Femur (tissue), 1 donor: ENCODE results near the gene DHX57.
A peak's percentile ranks its signal among the peaks of the same experiment; 100 is the strongest.

Experiments used
- DNase-seq: peaks from one replicate; pipeline ENCODE4 v3.0.0-alpha.2; 2017

DHX57 gene, protein sequence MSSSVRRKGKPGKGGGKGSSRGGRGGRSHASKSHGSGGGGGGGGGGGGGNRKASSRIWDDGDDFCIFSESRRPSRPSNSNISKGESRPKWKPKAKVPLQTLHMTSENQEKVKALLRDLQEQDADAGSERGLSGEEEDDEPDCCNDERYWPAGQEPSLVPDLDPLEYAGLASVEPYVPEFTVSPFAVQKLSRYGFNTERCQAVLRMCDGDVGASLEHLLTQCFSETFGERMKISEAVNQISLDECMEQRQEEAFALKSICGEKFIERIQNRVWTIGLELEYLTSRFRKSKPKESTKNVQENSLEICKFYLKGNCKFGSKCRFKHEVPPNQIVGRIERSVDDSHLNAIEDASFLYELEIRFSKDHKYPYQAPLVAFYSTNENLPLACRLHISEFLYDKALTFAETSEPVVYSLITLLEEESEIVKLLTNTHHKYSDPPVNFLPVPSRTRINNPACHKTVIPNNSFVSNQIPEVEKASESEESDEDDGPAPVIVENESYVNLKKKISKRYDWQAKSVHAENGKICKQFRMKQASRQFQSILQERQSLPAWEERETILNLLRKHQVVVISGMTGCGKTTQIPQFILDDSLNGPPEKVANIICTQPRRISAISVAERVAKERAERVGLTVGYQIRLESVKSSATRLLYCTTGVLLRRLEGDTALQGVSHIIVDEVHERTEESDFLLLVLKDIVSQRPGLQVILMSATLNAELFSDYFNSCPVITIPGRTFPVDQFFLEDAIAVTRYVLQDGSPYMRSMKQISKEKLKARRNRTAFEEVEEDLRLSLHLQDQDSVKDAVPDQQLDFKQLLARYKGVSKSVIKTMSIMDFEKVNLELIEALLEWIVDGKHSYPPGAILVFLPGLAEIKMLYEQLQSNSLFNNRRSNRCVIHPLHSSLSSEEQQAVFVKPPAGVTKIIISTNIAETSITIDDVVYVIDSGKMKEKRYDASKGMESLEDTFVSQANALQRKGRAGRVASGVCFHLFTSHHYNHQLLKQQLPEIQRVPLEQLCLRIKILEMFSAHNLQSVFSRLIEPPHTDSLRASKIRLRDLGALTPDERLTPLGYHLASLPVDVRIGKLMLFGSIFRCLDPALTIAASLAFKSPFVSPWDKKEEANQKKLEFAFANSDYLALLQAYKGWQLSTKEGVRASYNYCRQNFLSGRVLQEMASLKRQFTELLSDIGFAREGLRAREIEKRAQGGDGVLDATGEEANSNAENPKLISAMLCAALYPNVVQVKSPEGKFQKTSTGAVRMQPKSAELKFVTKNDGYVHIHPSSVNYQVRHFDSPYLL (N-terminal part only)

GRCh38 chr2:38875576-38876367, at the start of gene DHX57, which contains the start of gene MORN2:
Gene DHX57 (minus strand): TSS chr2:38875934. CDS start chr2:38868405, 7,529 bp downstream.
Gene MORN2 (plus strand): TSS chr2:38875976.
- peak; percentile 94 for DNase-seq

GRCh38 chr2:38922902-38923301, 47.2 kb upstream of the DHX57 start:
- DNase-seq, result no peak

GRCh38 chr2:38922389-38922788, 46.7 kb upstream of the DHX57 start:
- DNase-seq, result no peak

- DNase-seq, result no peak
Measured at GRCh38 chr2:38912619-38913018, 36.9 kb upstream of the DHX57 start.

DNA sequence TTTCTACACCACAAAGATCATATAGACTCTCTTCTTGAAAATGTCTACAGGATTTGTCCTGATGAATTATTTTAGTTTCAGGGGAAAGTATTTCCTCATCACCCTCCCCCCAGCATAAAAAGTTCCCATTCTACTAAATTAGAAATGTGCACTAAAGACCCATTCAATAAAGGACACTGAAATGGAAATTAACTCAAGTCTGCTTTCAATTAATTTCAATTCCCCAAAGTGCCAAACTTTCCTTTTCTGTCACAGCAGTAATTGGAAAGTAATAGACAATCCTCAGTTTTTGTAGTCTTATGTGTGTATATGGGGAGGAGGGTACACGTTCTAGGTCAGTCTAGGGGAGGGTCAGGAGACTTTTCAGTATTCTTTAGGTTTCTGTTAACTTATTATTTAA, 35.5 kb upstream of the DHX57 start:
- no peak for DNase-seq

DNA sequence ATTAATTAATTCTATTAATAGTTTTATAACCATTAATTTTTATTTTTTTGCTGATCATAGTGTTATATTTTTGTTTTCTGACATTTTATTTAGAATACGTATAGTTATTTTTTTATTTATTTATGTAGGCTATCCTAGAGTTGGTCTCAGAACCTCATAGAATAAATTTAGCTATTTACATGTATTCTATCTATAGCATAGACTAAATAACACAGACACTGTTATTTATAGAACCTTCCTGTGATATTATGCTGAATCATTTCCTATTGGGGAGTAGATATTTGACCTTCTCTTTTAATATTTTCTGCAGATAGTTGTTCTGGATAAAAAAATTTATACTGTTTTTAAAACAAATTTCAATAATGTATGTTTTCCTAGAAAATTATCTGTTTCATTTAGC, 34.1 kb upstream of the DHX57 start:
- no peak for DNase-seq

- no peak for DNase-seq
Measured at GRCh38 chr2:38907743-38908562, 32.2 kb upstream of the DHX57 start.

DNA sequence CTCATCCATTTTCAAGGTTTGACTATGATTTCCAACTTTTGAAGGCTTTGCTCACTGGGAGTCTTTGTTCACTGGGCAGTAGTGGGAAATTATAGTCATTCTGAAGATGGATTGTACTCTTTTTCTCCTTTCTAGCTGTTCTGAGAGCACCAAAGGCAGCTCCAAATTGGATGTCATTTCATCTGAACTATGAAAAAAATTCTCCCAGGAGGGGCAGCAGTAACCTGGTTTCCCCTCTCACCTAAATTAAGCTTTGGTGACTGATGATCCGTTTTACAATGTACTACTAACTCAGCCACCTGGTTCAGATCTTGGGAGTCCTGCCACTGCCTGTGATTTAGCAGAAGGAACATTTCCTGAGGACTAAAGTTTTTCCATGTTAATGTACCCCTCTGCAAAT, 31.5 kb upstream of the DHX57 start:
- no peak for DNase-seq

DNA sequence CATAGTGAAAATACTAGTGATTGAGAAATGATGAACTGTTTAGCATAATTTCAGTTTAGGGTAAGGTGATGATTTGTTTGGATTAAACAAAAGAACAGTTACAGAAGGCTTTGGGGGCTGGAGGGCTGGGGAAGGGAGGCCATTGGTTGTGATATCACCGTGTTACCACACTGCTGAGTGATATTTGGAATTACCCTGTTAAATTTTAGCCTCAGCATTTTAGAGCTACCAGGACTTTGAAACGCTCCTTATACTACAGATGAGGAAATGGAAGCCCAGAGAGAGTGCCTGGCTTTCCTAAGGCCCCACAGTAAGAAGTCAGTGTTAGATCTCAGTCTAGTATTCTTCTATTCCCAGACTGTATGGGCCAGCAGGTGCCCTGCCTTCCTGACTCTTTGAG, 29.5 kb upstream of the DHX57 start:
- DNase-seq, result no peak

- DNase-seq, result no peak
Measured at GRCh38 chr2:38900726-38901125, 25.0 kb upstream of the DHX57 start.

DNA sequence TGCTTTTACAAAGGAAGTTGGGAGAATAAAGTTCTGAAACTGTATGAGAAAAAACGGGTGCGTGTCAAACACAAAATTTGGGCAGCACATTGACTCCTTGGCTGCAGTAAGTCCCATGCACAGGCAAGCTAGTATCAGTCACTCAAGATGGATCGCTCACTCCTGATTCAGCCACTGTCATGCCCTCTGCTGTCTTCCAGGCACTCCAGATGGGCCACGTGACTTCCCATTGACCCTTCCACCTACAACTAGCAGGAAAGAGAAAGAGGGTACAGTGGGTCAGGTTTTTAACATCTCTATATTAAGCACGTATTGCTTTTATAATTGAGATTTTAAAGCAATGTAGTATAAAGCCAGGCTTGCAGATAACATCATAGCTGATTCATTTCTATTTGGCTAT, 22.5 kb upstream of the DHX57 start:
- no peak for DNase-seq

- no peak for DNase-seq
Measured at GRCh38 chr2:38892819-38893218, 17.1 kb upstream of the DHX57 start.

DNA sequence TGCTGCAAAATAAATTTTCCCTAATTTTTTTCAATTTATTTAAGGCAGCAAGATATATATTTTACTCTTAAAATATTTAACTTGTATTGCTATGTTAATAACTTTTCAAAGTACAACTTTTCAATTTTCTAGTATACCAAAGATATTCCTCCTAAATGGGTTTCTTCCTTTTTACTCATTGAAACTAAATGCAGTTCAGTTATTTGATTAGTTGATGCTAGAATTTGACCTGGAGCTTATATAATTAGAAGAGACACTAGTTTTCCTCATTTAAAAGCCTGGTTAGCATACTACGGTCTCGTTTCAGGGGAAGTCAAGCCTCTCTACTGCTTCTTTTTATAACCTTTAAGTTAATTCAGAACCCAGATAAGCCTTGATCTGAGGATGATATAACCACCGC, 13.8 kb upstream of the DHX57 start, which contains the start of gene ARHGEF33:
Gene ARHGEF33, plus strand, starts transcription at position 301 of the 400 bp plus-strand sequence. CDS start 29,573 bp downstream, outside the sequence.
- DNase-seq, result no peak

GRCh38 chr2:38889045-38889444, 13.3 kb upstream of the DHX57 start:
- no peak for DNase-seq

GRCh38 chr2:38887902-38888554, 12.3 kb upstream of the DHX57 start:
- DNase-seq, result no peak

DNA sequence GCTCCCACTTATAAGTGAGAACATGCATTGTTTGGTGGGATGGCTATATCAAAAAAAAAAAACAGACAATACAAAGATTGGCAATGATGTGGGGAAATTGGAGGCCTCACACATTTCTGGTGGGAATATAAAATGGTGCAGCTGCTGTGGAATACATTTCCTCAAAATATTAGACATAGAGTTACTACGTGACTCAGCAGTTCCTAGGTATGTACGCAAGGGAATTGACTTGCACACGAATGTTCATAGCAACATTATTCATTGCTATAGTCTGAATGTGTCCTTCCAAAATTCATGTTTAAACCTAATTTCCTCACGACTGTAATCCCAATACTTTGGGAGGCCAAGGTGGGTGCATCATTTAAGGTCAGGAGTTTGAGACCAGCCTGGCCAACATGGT, 11.6 kb upstream of the DHX57 start:
- no peak for DNase-seq

DNA sequence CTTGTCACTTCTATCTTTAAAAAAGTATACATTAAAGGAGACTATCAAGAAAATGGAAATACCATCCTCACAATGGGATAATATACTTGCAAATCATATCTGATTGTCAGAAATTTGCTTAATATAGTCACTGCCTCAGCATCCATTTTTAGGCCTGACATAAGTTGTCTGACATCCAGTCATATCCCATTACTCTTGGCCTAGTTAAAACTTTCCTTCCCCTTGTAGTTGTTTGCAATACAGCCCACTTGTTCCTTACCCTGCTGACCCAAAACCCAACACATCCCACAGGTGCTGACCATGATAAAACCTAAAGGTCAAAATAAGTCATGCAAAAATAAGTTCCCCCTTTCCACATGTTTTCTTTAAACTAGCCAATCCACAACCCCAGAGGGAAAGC, 10.3 kb upstream of the DHX57 start:
- no peak for DNase-seq

DNA sequence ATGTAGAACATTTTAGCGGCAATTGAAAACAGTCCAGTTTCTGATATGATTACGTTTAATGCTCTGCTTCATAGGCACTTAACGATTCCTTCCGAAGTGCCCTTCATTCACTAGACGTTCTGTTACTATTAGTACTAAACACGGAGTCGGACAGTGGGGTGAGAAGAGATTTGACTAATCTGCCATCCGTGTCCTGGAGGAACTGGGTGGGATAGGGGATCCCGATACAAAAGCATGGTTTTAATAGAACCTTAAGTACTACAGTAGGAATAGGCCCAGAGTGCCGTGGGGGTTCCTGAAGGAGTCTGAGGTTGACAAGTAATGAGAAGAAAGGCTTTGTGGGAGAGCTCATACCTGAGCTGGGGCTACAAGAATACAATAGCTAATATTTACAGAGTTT, 673 bp upstream of the DHX57 start:
- DNase-seq, result no peak

GRCh38 chr2:38875227-38875575, 533 bp downstream of the DHX57 start:
- no peak for DNase-seq

GRCh38 chr2:38873763-38874162, 2.0 kb downstream of the DHX57 start:
- no peak for DNase-seq

DNA sequence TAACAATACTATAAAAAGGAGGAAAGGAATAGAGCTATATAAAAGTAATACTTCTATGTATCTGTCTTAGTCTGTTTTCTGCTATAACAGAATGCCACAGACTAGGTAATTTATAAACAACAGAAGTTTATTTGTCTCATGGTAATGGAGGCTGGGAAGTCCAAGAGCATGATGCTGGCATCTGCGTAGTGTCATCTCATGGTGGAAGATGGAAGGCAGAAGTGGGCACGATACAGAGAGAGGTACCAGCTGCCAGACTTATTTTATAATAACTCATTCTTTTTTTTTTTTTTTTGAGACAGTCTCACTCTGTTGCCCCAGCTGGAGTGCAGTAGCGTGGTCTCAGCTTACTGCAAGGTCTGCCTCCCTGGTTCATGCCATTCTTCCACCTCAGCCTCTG, 4.3 kb downstream of the DHX57 start:
- no peak for DNase-seq
